Activated T-cell treated with anti-CD3 and anti-CD28 coated beads, Interleukin-2, amount 50 U/mL, for 72 hours (primary cell): ENCODE results near the gene ADAMTS15. TPM values are rescaled to one million over a fixed set of nuclear protein-coding genes. Genes with fewer than 3 reads are reported as not detected.

Source experiments
- ATAC-seq, 2 donors: fragments of 150-1000 bp; cut with Tn5 transposase; replicated peaks in 1 of 2; 2 replicates each; pipeline ENCODE4 v1.10.0; 2021; ENCODE audit warnings: moderate library complexity in 2 of 2, mild to moderate bottlenecking in 1 of 2
- DNase-seq, 2 donors: peaks; one replicate each; pipeline ENCODE4 v3.0.0; 2021 to 2022; ENCODE audit warnings: mixed read lengths in 1 of 2
- H3K27ac Mint-ChIP-seq: one replicate; pipeline ENCODE4 v1.8.0; 2022; ENCODE audit warnings: mild to moderate bottlenecking, moderate library complexity, mixed read lengths
- H3K27me3 Mint-ChIP-seq: one replicate; pipeline ENCODE4 v1.8.0; 2022; ENCODE audit warnings: low read depth, mixed read lengths
- H3K36me3 Mint-ChIP-seq, 2 donors: one replicate each; pipeline ENCODE4 v1.8.0; 2022; ENCODE audit warnings: mixed read lengths in 2 of 2, mild to moderate bottlenecking in 1 of 2; ENCODE audit not compliant: insufficient read depth in 2 of 2
- H3K4me1 Mint-ChIP-seq: one replicate; pipeline ENCODE4 v1.8.0; 2022; ENCODE audit warnings: low read depth, mixed read lengths
- H3K4me3 Mint-ChIP-seq, 2 donors: one replicate each; pipeline ENCODE4 v1.8.0; 2022; ENCODE audit warnings: mild to moderate bottlenecking in 2 of 2, mixed read lengths in 2 of 2, moderate library complexity in 2 of 2
- H3K9me3 Mint-ChIP-seq, 2 donors: one replicate each; pipeline ENCODE4 v1.8.0; 2022; ENCODE audit warnings: mixed read lengths in 2 of 2
- total RNA-seq, 2 donors: library from RNA; stranded (reverse); gene quantifications; one replicate each; pipeline ENCODE4 v1.2.3, GENCODE V29; 2022

ADAMTS15 gene
- total RNA-seq, 2 donors from 2014 or later: 0.05 to 0.07 TPM

GRCh38 chr11:130451231-130452019 is 3.0 kb downstream of the ADAMTS15 start:
- Mint-ChIP-seq H3K4me1 (peaks cover 4% of the 10 kb centered on the region), H3K27me3 (peaks cover 27% of the 10 kb centered on the region), H3K9me3 (no peaks in the 10 kb centered on the region), H3K27ac (no peak overlapping the region), H3K36me3 (no peaks in the 10 kb centered on the region), H3K4me3 (no peak overlapping the region)
- ATAC-seq (no peak), DNase-seq (no peak)

- H3K27me3 Mint-ChIP-seq: peaks cover 20% of the 10 kb centered on the region
- no peak overlapping the region for H3K27ac Mint-ChIP-seq
- no peak for DNase-seq
- H3K4me3 Mint-ChIP-seq: no peak overlapping the region
- ATAC-seq: no peak
- no peaks in the 10 kb centered on the region for H3K9me3 Mint-ChIP-seq
- H3K4me1 Mint-ChIP-seq: peaks cover 4% of the 10 kb centered on the region
- H3K36me3 Mint-ChIP-seq: no peaks in the 10 kb centered on the region
These were observed 3.7 kb downstream of the ADAMTS15 start for GRCh38 chr11:130452176-130452575.

- H3K4me3 Mint-ChIP-seq: no peak overlapping the region
- H3K4me1 Mint-ChIP-seq: peaks cover 3% of the 10 kb centered on the region
- ATAC-seq: no peak
- H3K27ac Mint-ChIP-seq: no peak overlapping the region
- DNase-seq: no peak
- peaks cover 16% of the 10 kb centered on the region for H3K27me3 Mint-ChIP-seq
- H3K9me3 Mint-ChIP-seq: no peaks in the 10 kb centered on the region
- no peaks in the 10 kb centered on the region for H3K36me3 Mint-ChIP-seq
These were observed 4.5 kb downstream of the ADAMTS15 start for GRCh38 chr11:130452940-130453339.

- Mint-ChIP-seq H3K4me3 (no peak overlapping the region), H3K27ac (no peak overlapping the region), H3K36me3 (no peaks in the 10 kb centered on the region), H3K9me3 (no peaks in the 10 kb centered on the region), H3K27me3 (peaks cover 12% of the 10 kb centered on the region), H3K4me1 (no peaks in the 10 kb centered on the region)
- ATAC-seq (no peak), DNase-seq (no peak)
These were observed 6.2 kb downstream of the ADAMTS15 start for GRCh38 chr11:130454491-130455252.

- no peaks in the 10 kb centered on the region for H3K4me1 Mint-ChIP-seq
- DNase-seq (no peak), ATAC-seq (no peak)
- no peaks in the 10 kb centered on the region for H3K9me3 Mint-ChIP-seq
- H3K4me3 Mint-ChIP-seq: no peak overlapping the region
- no peaks in the 10 kb centered on the region for H3K36me3 Mint-ChIP-seq
- no peak overlapping the region for H3K27ac Mint-ChIP-seq
- peaks cover 5% of the 10 kb centered on the region for H3K27me3 Mint-ChIP-seq
These were observed 7.2 kb downstream of the ADAMTS15 start for GRCh38 chr11:130455483-130456127.

GRCh38 chr11:130456286-130456685 is 7.8 kb downstream of the ADAMTS15 start:
- H3K27me3 Mint-ChIP-seq: peaks cover 5% of the 10 kb centered on the region
- DNase-seq: no peak
- no peaks in the 10 kb centered on the region for H3K36me3 Mint-ChIP-seq
- H3K27ac Mint-ChIP-seq: no peak overlapping the region
- no peak for ATAC-seq
- no peaks in the 10 kb centered on the region for H3K4me1 Mint-ChIP-seq
- no peaks in the 10 kb centered on the region for H3K9me3 Mint-ChIP-seq
- no peak overlapping the region for H3K4me3 Mint-ChIP-seq

GRCh38 chr11:130457623-130458409 is 9.4 kb downstream of the ADAMTS15 start:
- no peak overlapping the region for H3K4me3 Mint-ChIP-seq
- H3K27ac Mint-ChIP-seq: no peak overlapping the region
- H3K36me3 Mint-ChIP-seq: no peaks in the 10 kb centered on the region
- no peaks in the 10 kb centered on the region for H3K4me1 Mint-ChIP-seq
- ATAC-seq: no peak
- DNase-seq: no peak
- peaks cover 5% of the 10 kb centered on the region for H3K27me3 Mint-ChIP-seq
- H3K9me3 Mint-ChIP-seq: no peaks in the 10 kb centered on the region

GRCh38 chr11:130458410-130458729 is 9.9 kb downstream of the ADAMTS15 start:
- H3K27me3 Mint-ChIP-seq: peaks cover 5% of the 10 kb centered on the region
- DNase-seq (no peak), ATAC-seq (no peak)
- no peak overlapping the region for H3K4me3 Mint-ChIP-seq
- no peak overlapping the region for H3K27ac Mint-ChIP-seq
- H3K4me1 Mint-ChIP-seq: no peaks in the 10 kb centered on the region
- H3K9me3 Mint-ChIP-seq: no peaks in the 10 kb centered on the region
- H3K36me3 Mint-ChIP-seq: no peaks in the 10 kb centered on the region

- Mint-ChIP-seq H3K27ac (no peak overlapping the region), H3K36me3 (no peaks in the 10 kb centered on the region), H3K9me3 (no peaks in the 10 kb centered on the region)
These were observed 11.1 kb downstream of the ADAMTS15 start for GRCh38 chr11:130459521-130459920.

GRCh38 chr11:130462101-130462885 is 13.8 kb downstream of the ADAMTS15 start:
- H3K27ac Mint-ChIP-seq: no peak overlapping the region
- ATAC-seq (no peak), DNase-seq (no peak)
- no peaks in the 10 kb centered on the region for H3K36me3 Mint-ChIP-seq
- no peaks in the 10 kb centered on the region for H3K27me3 Mint-ChIP-seq
- H3K4me3 Mint-ChIP-seq: no peak overlapping the region
- no peaks in the 10 kb centered on the region for H3K4me1 Mint-ChIP-seq
- H3K9me3 Mint-ChIP-seq: no peaks in the 10 kb centered on the region

More at GRCh38 chr11:130459521-130459920, 11.1 kb downstream of the ADAMTS15 start:
- H3K27me3 Mint-ChIP-seq: no peaks in the 10 kb centered on the region
- DNase-seq (no peak), ATAC-seq (no peak)
- no peak overlapping the region for H3K4me3 Mint-ChIP-seq
- no peaks in the 10 kb centered on the region for H3K4me1 Mint-ChIP-seq

GRCh38 chr11:130462931-130463330 is 14.5 kb downstream of the ADAMTS15 start:
- ATAC-seq (no peak), DNase-seq (no peak)
- Mint-ChIP-seq H3K27me3 (no peaks in the 10 kb centered on the region), H3K4me1 (no peaks in the 10 kb centered on the region), H3K27ac (no peak overlapping the region), H3K9me3 (no peaks in the 10 kb centered on the region), H3K4me3 (no peak overlapping the region), H3K36me3 (no peaks in the 10 kb centered on the region)

GRCh38 chr11:130464291-130464812 is 15.9 kb downstream of the ADAMTS15 start:
- Mint-ChIP-seq H3K36me3 (no peaks in the 10 kb centered on the region), H3K4me1 (no peaks in the 10 kb centered on the region), H3K9me3 (no peaks in the 10 kb centered on the region), H3K27me3 (no peaks in the 10 kb centered on the region), H3K4me3 (no peak overlapping the region), H3K27ac (no peak overlapping the region)
- ATAC-seq (no peak), DNase-seq (no peak)
